Chondrocyte (in vitro differentiated cells): ENCODE results near the gene NHSL2. TPM values are rescaled to one million over a fixed set of nuclear protein-coding genes. Genes with fewer than 3 reads are reported as not detected.

Experiments used
- DNase-seq: peaks from one replicate; pipeline ENCODE4 v3.0.0; 2021; ENCODE audit warnings: mixed read lengths, low spot score
- H3K27ac Mint-ChIP-seq: one replicate; pipeline ENCODE4 v1.8.0; 2021; ENCODE audit warnings: mild to moderate bottlenecking, moderate library complexity, mixed read lengths; ENCODE audit not compliant: unreplicated experiment
- H3K27me3 Mint-ChIP-seq: 2 replicates; pipeline ENCODE4 v1.8.0; 2021; ENCODE audit warnings: low read depth, mixed read lengths
- H3K36me3 Mint-ChIP-seq: 2 replicates; pipeline ENCODE4 v1.8.0; 2021; ENCODE audit warnings: low read depth, mixed read lengths
- H3K4me1 Mint-ChIP-seq: 2 replicates; pipeline ENCODE4 v1.8.0; 2021; ENCODE audit warnings: low read depth, mild to moderate bottlenecking, mixed read lengths
- H3K4me3 Mint-ChIP-seq: one replicate; pipeline ENCODE4 v1.8.0; 2021; ENCODE audit warnings: mild to moderate bottlenecking, moderate library complexity, mixed read lengths; ENCODE audit not compliant: unreplicated experiment
- H3K9me3 Mint-ChIP-seq: 2 replicates; pipeline ENCODE4 v1.8.0; 2021; ENCODE audit warnings: low read depth, mixed read lengths
- total RNA-seq: library from RNA; stranded (reverse); gene quantifications from 3 replicates; pipeline ENCODE4 v1.2.1, GENCODE V29; 2021
- TF ChIP-seq, protein P1 (sequence below): fragments of 200-600 bp; sonication (generic); IDR thresholded peaks from 2 replicates; pipeline ENCODE4 v1.5.0; 2021; ENCODE audit warnings: antibody characterized with exemption, mild to moderate bottlenecking, moderate library complexity

The NHSL2 gene
- total RNA-seq, 1 donor from 2014 or later: 2.1 TPM

DNA sequence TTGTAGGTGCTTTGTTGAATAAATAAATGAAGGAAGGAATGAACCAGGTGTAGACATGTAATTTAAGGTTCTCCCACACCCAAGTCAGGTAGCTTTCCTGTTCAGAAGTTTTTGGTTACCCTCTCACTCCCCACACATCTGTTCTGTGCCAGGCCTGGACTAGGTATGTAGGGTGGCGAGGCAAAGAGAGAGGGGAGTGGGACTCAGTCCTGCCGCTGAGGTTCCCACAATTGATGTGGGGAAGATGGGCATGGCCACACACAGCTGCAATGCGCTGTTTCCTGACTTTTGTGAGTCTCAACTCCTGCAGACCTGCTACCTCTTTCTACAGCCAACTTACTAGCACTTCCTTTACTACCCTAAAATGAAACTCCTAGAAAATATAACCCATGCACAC is 132.2 kb downstream of the NHSL2 start:
- Mint-ChIP-seq H3K27ac (no peak overlapping the region), H3K36me3 (no peaks in the 10 kb centered on the region), H3K4me3 (no peak overlapping the region), H3K27me3 (no peaks in the 10 kb centered on the region), H3K9me3 (no peaks in the 10 kb centered on the region), H3K4me1 (peaks cover 23% of the 10 kb centered on the region)
- TF ChIP-seq, protein P1, sequence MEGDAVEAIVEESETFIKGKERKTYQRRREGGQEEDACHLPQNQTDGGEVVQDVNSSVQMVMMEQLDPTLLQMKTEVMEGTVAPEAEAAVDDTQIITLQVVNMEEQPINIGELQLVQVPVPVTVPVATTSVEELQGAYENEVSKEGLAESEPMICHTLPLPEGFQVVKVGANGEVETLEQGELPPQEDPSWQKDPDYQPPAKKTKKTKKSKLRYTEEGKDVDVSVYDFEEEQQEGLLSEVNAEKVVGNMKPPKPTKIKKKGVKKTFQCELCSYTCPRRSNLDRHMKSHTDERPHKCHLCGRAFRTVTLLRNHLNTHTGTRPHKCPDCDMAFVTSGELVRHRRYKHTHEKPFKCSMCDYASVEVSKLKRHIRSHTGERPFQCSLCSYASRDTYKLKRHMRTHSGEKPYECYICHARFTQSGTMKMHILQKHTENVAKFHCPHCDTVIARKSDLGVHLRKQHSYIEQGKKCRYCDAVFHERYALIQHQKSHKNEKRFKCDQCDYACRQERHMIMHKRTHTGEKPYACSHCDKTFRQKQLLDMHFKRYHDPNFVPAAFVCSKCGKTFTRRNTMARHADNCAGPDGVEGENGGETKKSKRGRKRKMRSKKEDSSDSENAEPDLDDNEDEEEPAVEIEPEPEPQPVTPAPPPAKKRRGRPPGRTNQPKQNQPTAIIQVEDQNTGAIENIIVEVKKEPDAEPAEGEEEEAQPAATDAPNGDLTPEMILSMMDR: no peak
- peak; percentile 14 for DNase-seq

DNA sequence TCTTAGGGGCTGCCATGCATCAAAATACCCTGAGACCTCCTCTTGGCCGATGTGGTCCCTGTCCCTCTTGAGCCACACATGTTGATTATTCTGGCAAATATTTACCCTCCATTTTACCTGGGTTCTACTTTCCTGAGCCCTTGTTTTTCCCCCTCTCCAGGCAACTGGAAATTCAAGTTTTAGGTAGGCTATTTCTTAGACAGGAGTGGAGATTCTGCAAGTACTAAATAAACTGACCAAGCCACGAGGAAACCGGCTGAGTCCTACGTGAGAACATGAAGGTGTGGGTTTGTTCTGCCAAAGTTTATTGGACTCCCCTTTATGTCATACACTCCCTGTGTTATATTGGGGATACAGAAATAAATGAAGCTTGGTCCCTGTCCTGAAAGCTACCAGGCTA is 133.0 kb downstream of the NHSL2 start:
- DNase-seq: no peak
- Mint-ChIP-seq H3K9me3 (no peaks in the 10 kb centered on the region), H3K36me3 (no peaks in the 10 kb centered on the region), H3K4me3 (no peak overlapping the region), H3K4me1 (peaks cover 23% of the 10 kb centered on the region), H3K27me3 (no peaks in the 10 kb centered on the region), H3K27ac (no peak overlapping the region)
- TF ChIP-seq, protein P1: no peak

DNA sequence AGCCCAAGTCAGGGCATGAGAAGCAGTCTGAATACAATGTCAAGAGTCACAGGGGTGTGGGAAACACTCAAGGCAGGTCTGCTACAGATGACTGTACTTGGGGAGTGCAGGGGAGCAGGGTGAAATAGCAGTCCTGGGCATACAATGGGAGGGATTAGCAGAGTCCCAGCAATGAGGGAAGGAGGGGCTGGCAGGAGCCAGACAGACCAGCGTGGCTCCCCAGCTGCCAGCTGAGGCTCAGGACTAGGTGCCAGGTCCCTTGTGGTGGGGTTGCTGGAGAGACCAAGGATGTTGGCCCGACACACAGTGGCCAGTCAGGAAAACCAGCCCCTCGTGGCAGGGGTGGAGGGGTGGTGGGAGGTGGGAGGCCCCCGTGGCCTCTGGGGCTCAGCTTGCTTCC is 134.5 kb downstream of the NHSL2 start:
- Mint-ChIP-seq H3K27ac (no peak overlapping the region), H3K4me1 (peaks cover 23% of the 10 kb centered on the region), H3K9me3 (no peaks in the 10 kb centered on the region), H3K4me3 (no peak overlapping the region), H3K27me3 (no peaks in the 10 kb centered on the region), H3K36me3 (no peaks in the 10 kb centered on the region)
- TF ChIP-seq, protein P1: no peak
- DNase-seq: peak; percentile 57

DNA sequence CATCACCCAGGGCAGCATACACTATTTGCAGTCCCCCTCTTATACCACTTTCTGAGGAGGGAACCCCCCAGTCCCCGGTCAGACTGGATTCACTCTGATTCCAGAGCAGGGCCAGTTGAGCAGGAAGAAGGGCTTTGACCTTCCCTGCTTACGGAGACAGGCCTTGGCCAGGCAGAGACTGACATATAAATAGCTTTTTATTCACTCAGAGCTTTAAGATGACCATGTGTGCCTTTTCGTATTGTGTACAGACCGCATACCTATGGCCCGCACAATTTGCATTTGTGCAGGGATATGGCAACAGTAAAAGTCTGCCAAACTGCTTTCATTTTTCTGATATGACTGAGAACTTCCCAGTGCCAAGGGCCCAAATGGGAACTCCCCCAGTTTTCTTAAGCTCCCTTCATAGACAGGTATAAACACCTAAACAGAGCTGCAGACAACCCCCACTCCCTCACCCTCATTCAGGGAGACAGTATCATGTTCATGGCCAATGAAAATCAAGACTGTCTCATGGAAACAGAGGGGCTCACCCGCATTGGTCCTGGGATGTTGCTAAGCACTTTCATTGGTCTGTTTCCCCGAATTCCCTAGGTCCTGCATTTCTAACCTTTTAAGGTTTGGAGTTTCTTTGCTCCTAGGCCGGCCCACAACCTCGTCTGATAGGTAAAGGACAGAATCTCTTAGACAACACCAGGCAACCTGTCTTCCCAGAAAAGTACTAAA is 135.1 kb downstream of the NHSL2 start:
- TF ChIP-seq, protein P1: no peak
- H3K4me3 Mint-ChIP-seq: no peak overlapping the region
- peak; percentile 13 for DNase-seq
- H3K9me3 Mint-ChIP-seq: no peaks in the 10 kb centered on the region
- peaks cover 23% of the 10 kb centered on the region for H3K4me1 Mint-ChIP-seq
- H3K36me3 Mint-ChIP-seq: no peaks in the 10 kb centered on the region
- H3K27ac Mint-ChIP-seq: no peak overlapping the region
- H3K27me3 Mint-ChIP-seq: no peaks in the 10 kb centered on the region

DNA sequence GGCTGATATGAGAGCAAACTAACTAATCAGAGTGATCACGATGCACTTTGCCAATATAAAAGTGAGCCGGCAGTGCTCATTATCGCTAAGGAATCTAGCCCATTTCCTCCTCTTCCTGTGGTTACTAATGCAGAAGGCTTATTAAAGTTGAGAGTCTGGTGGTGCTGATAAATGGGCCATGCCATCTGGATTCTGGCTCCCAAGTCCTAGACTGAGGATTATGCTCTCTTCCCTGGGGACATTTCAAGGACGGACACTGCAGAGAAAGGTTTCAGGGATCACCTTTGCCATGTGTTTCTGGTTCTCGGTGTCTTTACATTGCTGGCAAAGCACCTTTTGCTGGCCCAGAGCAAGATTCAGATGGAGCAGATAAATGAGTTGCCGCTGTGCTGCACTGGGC is 135.8 kb downstream of the NHSL2 start:
- DNase-seq: peak; percentile 10
- H3K27ac Mint-ChIP-seq: no peak overlapping the region
- TF ChIP-seq, protein P1: no peak
- H3K27me3 Mint-ChIP-seq: no peaks in the 10 kb centered on the region
- peaks cover 22% of the 10 kb centered on the region for H3K4me1 Mint-ChIP-seq
- H3K4me3 Mint-ChIP-seq: no peak overlapping the region
- H3K36me3 Mint-ChIP-seq: no peaks in the 10 kb centered on the region
- H3K9me3 Mint-ChIP-seq: no peaks in the 10 kb centered on the region
